ENCODE results near the gene EIF4H.
A peak's percentile ranks its signal among the peaks of the same experiment; 100 is the strongest.
"Not testable (repeated sequence)": the region's sequence is repeated elsewhere in the genome, so short reads cannot be mapped to it uniquely, and the experiment has no call there.

Gene EIF4H

DNA sequence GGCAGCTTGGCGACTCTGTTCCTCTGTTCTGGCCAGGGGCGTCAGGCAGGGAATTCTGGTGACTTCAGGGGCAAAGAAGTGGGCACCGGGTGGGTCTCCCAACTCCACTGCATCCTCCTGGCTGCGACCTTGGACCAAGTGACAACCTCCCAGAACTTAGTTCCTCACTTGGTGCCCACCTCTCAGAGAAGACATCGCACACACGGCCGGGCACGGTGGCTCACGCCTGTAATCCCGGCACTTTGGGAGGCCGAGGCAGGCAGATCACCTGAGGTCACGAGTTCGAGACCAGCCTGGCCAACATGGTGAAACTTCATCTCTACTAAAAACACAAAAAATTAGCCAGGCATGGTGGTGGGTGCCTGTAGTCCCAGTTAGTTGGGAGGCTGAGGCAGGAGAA lies 50.8 kb downstream of the EIF4H start:
- H3K4me3 Mint-ChIP-seq; H3K36me3 Mint-ChIP-seq (ENCODE audit: insufficient read depth); H3K9me3 Mint-ChIP-seq; H3K27ac Mint-ChIP-seq (ENCODE audit: low read depth); ATAC-seq (replicated peaks; ENCODE audit: extremely low read depth, poor library complexity, severe bottlenecking); H3K4me1 Mint-ChIP-seq; DNase-seq (ENCODE audit: low spot score in 2 of 2); H3K27me3 Mint-ChIP-seq: not testable (repeated sequence)

DNA sequence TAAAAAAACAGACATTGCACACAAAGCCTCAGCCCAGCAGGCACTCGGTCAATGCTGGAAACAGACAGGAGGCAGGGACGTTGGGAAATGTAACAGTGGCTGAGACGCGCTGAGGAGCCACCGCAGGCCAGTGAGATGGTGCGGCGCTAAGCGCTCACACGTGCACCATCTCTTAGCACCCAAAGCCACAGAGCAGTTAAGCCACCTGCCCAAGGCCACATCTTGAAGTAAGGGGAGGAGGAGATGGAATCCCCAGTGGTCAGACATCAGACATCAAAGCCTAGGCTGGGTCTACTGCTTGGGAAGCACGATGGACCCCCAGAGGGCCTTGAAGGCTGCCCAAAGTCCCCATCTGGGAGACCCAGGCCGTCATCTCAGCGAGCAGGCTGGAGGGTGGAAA lies 51.2 kb downstream of the EIF4H start:
- ATAC-seq (replicated peaks; ENCODE audit: extremely low read depth, poor library complexity, severe bottlenecking) (no peak), DNase-seq (ENCODE audit: low spot score in 2 of 2) (no peak)
- Mint-ChIP-seq H3K27ac (ENCODE audit: low read depth) (no peak overlapping the region), H3K27me3 (no peaks in the 10 kb centered on the region), H3K36me3 (ENCODE audit: insufficient read depth) (peaks cover 1% of the 10 kb centered on the region), H3K9me3 (no peaks in the 10 kb centered on the region), H3K4me3 (no peak overlapping the region), H3K4me1 (no peaks in the 10 kb centered on the region)

DNA sequence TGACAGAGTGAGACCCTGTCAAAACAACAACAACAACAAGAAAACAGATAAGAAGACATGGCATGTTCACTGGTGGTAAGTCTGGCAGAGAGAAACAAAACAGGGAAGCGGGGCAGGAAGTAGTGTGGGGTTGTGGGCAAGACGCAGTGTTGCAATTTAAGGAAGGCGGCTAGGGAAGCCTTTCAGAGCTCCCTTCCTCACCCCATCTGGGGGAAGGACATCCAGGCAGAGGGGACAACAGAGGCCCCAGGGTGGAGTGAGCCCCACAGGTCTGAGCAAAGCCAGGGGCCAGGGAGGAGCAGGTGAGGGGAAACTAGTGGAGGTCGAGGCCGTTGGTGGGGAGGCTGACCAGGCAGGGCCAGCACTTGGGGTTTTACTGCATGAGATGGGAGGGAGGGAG lies 52.5 kb downstream of the EIF4H start:
- H3K27me3 Mint-ChIP-seq: no peaks in the 10 kb centered on the region
- H3K27ac Mint-ChIP-seq (ENCODE audit: low read depth): no peak overlapping the region
- no peak overlapping the region for H3K4me3 Mint-ChIP-seq
- DNase-seq (ENCODE audit: low spot score in 2 of 2) (no peak), ATAC-seq (replicated peaks; ENCODE audit: extremely low read depth, poor library complexity, severe bottlenecking) (no peak)
- H3K9me3 Mint-ChIP-seq: no peaks in the 10 kb centered on the region
- peaks cover 11% of the 10 kb centered on the region for H3K36me3 Mint-ChIP-seq (ENCODE audit: insufficient read depth)
- H3K4me1 Mint-ChIP-seq: no peaks in the 10 kb centered on the region

DNA sequence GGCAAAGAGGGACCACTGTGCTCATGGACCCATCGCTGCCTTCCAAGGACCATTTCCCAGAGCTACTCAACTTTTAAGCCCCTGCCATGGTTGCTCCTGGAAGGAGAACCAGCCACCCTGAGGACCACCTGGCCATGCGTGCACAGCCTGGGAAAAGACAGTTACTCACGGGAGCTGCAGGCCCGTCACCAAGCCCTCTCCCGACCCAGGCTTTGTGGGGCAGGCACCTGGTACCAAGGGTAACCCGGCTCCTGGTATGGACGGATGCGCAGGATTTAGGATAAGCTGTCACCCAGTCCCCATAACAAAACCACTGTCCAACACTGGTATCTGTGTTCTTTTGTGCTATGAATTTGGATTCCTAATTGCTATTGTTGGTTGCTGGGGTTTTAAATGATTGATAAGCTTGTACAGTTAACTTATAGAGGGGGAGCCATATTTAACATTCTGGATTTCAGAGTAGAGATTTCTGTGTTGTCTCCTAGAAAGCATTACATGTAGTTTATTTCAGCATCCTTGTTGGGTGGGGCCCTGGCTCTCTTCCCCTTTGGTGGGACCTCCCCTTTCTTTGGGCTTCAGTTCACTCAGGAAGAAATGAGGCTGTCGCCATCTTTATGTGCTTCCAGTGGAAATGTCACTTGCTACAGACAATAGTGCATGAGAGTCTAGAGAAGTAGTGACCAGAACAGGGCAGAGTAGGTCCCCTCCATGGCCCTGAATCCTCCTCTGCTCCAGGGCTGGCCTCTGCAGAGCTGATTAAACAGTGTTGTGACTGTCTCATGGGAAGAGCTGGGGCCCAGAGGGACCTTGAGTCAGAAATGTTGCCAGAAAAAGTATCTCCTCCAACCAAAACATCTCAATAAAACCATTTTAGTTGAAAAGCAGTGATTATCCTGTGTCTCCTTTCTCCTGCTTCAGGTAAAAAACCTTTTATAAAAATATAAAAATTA lies 55.1 kb downstream of the EIF4H start:
- Mint-ChIP-seq H3K27me3 (no peaks in the 10 kb centered on the region), H3K36me3 (ENCODE audit: insufficient read depth) (peaks cover 14% of the 10 kb centered on the region), H3K4me3 (no peak overlapping the region), H3K4me1 (no peaks in the 10 kb centered on the region), H3K27ac (ENCODE audit: low read depth) (no peak overlapping the region), H3K9me3 (no peaks in the 10 kb centered on the region)
- DNase-seq (ENCODE audit: low spot score in 2 of 2) (no peak), ATAC-seq (replicated peaks; ENCODE audit: extremely low read depth, poor library complexity, severe bottlenecking) (no peak)

DNA sequence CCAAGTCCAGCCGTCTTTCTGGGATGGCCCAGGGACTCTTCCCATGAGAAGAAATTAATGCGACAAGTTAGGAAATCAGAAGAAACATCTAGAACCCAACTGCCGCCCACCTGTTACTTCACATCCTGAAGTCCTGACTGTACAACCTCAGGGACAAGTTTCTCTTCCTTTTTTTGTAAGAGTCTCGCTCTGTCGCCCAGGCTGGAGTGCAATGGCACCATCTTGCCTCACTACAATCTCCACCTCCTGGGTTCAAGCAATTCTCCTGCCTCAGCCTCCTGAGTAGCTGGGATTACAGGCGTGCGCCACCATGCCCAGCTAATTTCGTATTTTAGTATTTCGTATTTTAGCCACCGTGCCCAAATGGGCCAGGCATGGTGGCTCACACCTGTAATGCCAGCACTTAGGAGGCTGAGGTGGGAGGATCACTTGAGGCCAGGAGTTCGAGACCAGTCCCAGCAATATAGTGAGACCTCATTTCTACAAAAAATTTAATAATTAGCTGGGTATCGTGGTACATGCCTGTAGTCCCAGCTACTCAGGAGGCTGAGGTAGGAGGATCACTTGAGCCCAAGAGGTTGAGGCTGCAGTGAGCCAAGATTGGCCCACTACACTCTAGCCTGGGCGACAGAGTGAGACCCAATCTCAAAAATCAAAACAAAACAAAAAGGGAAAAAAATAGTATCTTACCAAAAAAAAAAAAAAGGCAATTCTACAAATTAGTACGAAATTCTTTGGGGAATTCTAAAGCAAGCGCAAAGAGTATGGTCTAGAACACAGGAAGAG lies 56.5 kb downstream of the EIF4H start:
- Mint-ChIP-seq H3K36me3 (ENCODE audit: insufficient read depth) (peaks cover 20% of the 10 kb centered on the region), H3K9me3 (no peaks in the 10 kb centered on the region), H3K4me3 (no peak overlapping the region), H3K27me3 (no peaks in the 10 kb centered on the region), H3K4me1 (no peaks in the 10 kb centered on the region), H3K27ac (ENCODE audit: low read depth) (peak overlapping the region; percentile 70)
- ATAC-seq (replicated peaks; ENCODE audit: extremely low read depth, poor library complexity, severe bottlenecking) (no peak), DNase-seq (ENCODE audit: low spot score in 2 of 2) (no peak)

DNA sequence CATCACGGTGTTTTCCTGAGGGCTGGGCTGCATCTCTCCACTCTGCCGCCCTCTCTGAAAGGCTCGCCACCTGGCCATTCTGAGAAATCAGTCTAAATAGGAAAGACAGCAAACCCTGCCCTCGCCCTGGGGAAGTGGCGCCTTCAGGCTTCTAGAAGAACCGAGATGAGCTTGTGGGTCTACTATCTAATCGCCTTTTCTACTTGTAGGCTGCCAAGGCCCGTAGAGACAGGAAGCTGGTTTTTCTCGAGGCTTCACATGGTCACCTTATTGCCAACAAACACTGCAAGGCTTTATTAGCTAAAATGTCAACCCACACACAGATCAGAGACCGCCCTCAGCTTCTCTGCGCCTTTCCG lies 57.1 kb downstream of the EIF4H start:
- Mint-ChIP-seq H3K27ac (ENCODE audit: low read depth) (peak overlapping the region; percentile 70), H3K4me3 (no peak overlapping the region), H3K36me3 (ENCODE audit: insufficient read depth) (peaks cover 19% of the 10 kb centered on the region), H3K4me1 (no peaks in the 10 kb centered on the region), H3K27me3 (no peaks in the 10 kb centered on the region), H3K9me3 (no peaks in the 10 kb centered on the region)
- no peak for ATAC-seq (replicated peaks; ENCODE audit: extremely low read depth, poor library complexity, severe bottlenecking)
- DNase-seq (ENCODE audit: low spot score in 2 of 2): no peak

DNA sequence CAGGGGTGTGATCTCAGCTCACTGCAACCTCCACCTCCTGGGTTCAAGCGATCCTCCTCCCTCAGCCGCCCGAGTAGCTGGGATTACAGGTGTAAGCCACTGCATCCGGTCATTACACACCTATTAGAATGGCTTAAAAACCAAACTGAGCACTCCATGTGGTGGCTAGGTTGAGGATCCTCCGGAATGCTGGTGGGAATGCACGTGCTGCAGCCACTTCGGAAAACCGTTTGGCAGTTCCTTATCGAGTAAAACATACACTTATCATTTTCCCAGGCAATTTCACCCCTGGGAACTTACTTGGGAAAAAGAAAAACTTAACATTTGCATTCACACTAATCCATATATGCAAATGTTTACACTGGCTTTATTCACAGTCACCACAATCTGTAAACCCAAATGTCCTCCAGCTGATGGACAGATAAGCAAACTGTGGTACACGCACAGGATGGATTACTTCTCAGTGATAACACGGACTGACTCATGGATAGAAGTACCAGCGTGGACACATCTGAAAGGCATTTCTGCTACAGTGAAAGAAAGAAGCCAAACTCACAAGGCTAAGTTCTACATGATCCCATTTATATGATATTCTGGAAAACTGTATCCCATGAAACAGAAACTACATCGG lies 59.6 kb downstream of the EIF4H start:
- peaks cover 29% of the 10 kb centered on the region for H3K36me3 Mint-ChIP-seq (ENCODE audit: insufficient read depth)
- H3K27ac Mint-ChIP-seq (ENCODE audit: low read depth): no peak overlapping the region
- DNase-seq (ENCODE audit: low spot score in 2 of 2) (no peak), ATAC-seq (replicated peaks; ENCODE audit: extremely low read depth, poor library complexity, severe bottlenecking) (no peak)
- no peaks in the 10 kb centered on the region for H3K9me3 Mint-ChIP-seq
- H3K4me3 Mint-ChIP-seq: no peak overlapping the region
- no peaks in the 10 kb centered on the region for H3K27me3 Mint-ChIP-seq
- no peaks in the 10 kb centered on the region for H3K4me1 Mint-ChIP-seq

DNA sequence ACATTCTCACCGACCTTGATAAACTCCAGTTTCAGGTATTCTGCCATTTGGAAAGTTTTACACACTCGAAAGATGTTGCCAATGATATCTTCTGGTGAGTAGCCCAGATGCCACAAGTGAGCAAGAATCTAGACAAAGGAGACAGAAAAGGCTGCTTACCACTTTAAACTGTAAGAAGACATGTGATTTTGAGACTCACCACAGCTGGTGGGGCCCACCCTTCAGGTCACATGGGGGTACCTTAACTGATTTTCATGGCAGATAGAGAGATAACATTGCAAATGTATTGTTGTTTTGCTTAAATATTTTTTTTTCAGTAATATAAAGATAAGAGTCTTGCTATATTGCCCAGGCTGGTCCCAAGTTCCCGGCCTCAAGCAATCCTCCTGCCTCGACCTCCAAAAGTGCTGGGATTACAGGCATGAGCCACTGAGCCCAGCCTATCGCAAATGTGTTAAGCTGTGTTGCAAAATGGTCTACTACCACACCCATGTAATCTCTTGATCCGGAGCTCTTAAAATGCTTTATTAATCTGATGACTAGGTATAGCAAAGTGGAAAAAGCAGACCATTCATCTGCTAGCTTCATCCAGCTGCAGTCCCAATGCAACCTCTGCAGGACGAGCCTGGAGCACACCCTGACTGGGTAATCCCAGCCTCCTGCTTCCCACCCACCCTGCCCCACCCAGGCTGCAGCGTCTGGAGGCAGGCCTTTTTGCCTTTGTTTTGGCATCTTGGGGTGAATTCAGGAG lies 61.5 kb downstream of the EIF4H start:
- peaks cover 4% of the 10 kb centered on the region for H3K4me1 Mint-ChIP-seq
- H3K36me3 Mint-ChIP-seq (ENCODE audit: insufficient read depth): peaks cover 37% of the 10 kb centered on the region
- ATAC-seq (replicated peaks; ENCODE audit: extremely low read depth, poor library complexity, severe bottlenecking) (no peak), DNase-seq (ENCODE audit: low spot score in 2 of 2) (no peak)
- no peaks in the 10 kb centered on the region for H3K27me3 Mint-ChIP-seq
- no peak overlapping the region for H3K27ac Mint-ChIP-seq (ENCODE audit: low read depth)
- H3K9me3 Mint-ChIP-seq: no peaks in the 10 kb centered on the region
- no peak overlapping the region for H3K4me3 Mint-ChIP-seq

DNA sequence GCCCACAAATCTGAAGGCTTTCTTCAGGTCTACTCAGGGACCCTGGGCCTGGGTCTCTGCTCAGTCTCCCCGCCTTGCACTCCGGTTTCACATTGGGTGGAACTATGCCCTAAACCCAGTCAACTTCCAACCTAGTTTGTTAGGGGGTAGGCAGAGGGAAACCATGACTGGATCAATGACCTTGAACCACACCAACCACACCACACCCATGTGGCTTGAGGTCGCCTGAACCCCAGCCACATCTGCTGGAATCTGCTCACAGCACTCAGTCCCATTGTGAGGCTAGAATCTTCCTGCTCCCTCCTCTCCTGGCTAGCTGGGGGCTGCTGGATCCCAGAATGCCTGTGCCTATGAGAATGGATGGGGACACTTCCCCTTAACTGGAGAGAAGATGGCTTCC lies 62.1 kb downstream of the EIF4H start:
- Mint-ChIP-seq H3K36me3 (ENCODE audit: insufficient read depth) (peaks cover 37% of the 10 kb centered on the region), H3K4me3 (no peak overlapping the region), H3K9me3 (no peaks in the 10 kb centered on the region), H3K27me3 (no peaks in the 10 kb centered on the region), H3K27ac (ENCODE audit: low read depth) (no peak overlapping the region), H3K4me1 (peaks cover 4% of the 10 kb centered on the region)
- no peak for DNase-seq (ENCODE audit: low spot score in 2 of 2)
- ATAC-seq (replicated peaks; ENCODE audit: extremely low read depth, poor library complexity, severe bottlenecking): no peak

DNA sequence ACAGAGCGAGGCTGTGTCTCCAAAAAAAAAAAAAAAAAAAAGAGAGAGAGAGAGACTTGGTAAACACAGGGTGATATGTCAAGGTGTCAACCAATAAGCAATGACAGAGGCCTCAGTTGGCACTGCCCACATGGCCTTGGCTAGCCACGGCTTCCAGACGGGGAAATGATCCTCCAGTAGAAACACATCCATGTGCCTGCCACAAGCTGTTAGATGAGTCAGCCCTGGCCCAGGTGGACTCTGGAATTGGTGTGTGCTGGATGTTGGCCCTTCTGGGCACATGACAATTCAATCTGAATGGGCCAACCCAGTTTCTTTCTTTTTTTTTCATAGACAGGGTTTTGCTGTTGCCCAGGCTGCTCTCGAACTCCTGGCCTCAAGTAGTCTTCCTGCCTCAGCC lies 66.3 kb downstream of the EIF4H start:
- Mint-ChIP-seq H3K27ac (ENCODE audit: low read depth) (no peak overlapping the region), H3K9me3 (no peaks in the 10 kb centered on the region), H3K4me3 (no peak overlapping the region), H3K4me1 (peaks cover 4% of the 10 kb centered on the region), H3K36me3 (ENCODE audit: insufficient read depth) (peaks cover 46% of the 10 kb centered on the region), H3K27me3 (no peaks in the 10 kb centered on the region)
- ATAC-seq (replicated peaks; ENCODE audit: extremely low read depth, poor library complexity, severe bottlenecking) (no peak), DNase-seq (ENCODE audit: low spot score in 2 of 2) (no peak)

DNA sequence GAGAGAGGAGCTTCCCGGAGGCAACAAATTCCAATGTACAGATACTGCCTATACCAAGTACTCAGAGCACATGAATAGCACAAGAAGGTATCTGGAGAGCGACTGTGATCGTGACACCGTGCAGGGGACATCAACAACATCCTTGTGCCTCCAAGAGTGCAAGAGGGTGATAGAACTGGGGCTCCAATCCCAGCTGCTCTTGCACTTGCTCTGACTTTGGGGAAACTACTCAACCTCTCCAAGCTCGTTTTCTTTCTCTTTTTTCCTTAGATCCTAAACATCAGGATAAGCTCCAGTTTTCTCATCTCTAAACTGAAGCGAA lies 67.9 kb downstream of the EIF4H start:
- Mint-ChIP-seq H3K4me3 (no peak overlapping the region), H3K4me1 (peaks cover 4% of the 10 kb centered on the region), H3K27me3 (no peaks in the 10 kb centered on the region), H3K9me3 (no peaks in the 10 kb centered on the region), H3K27ac (ENCODE audit: low read depth) (no peak overlapping the region), H3K36me3 (ENCODE audit: insufficient read depth) (peaks cover 52% of the 10 kb centered on the region)
- DNase-seq (ENCODE audit: low spot score in 2 of 2): no peak
- ATAC-seq (replicated peaks; ENCODE audit: extremely low read depth, poor library complexity, severe bottlenecking): no peak

DNA sequence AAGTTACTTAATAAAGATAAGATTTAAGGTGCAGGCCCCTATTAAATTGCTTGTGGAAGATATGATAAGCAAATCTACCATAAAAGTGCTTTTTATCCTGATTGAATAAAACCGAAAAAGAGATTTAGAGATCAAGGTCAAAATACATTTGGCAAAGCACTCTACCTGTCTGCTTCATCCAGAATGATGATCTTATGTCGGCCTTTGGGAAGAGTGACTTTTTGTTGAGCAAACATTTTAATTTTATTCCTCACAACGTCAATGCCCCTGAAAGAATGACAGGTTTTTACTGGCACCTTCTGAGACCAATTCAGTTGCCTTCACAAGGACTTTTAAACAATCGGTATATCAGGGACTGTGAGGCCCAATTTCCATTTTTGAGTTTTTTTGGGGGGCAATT lies 72.3 kb downstream of the EIF4H start:
- Mint-ChIP-seq H3K4me1 (no peaks in the 10 kb centered on the region), H3K27me3 (no peaks in the 10 kb centered on the region), H3K27ac (ENCODE audit: low read depth) (no peak overlapping the region), H3K9me3 (no peaks in the 10 kb centered on the region), H3K4me3 (no peak overlapping the region), H3K36me3 (ENCODE audit: insufficient read depth) (peaks cover 61% of the 10 kb centered on the region)
- ATAC-seq (replicated peaks; ENCODE audit: extremely low read depth, poor library complexity, severe bottlenecking): no peak
- no peak for DNase-seq (ENCODE audit: low spot score in 2 of 2)

All from central memory CD8-positive, alpha-beta T cell (primary cell).